NCI-H1417 (cell line): ENCODE measurements around the gene RPS19BP1.

Source experiments
- DNase-seq, 3 experiments: peaks; one replicate each; lab custom pipeline; 2025; lab: John Stamatoyannopoulos, UW

The RPS19BP1 gene

DNA sequence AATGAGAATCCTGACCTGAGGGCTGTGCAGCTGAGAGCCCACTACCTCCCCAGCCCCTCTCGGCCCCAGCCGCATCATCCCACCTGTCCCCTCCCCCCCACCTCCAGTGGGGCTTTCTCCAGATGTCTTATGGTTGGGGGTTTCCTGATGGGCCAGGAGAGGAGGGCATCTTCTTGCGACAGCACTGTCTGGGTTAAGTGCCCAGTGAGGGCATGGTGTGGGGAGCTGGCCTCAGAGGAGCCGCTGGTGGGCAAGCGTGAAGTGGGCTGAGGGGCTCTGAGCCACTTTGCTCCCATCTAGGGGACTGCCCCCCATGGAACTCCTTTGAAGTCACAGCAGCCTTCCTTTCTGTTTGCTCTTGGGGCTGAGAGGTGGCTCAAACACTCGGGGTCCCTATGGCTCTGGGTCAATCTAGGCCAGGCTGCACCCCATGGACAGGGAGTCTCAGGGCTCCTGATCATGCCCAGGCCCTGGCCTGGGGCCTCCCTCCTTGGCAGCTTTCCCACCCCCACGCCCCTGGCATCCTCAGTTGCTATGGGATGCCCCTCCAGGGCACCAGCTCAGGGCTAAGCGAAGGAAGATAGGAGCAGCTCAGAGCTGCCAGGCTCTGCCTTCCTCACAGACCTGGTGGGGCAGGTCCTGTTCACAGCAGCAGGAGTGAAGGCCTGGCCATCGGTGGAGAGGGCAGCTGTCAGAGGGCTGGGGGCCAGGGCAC, 41.4 kb downstream of the RPS19BP1 start:
- DNase-seq: no peak

DNA sequence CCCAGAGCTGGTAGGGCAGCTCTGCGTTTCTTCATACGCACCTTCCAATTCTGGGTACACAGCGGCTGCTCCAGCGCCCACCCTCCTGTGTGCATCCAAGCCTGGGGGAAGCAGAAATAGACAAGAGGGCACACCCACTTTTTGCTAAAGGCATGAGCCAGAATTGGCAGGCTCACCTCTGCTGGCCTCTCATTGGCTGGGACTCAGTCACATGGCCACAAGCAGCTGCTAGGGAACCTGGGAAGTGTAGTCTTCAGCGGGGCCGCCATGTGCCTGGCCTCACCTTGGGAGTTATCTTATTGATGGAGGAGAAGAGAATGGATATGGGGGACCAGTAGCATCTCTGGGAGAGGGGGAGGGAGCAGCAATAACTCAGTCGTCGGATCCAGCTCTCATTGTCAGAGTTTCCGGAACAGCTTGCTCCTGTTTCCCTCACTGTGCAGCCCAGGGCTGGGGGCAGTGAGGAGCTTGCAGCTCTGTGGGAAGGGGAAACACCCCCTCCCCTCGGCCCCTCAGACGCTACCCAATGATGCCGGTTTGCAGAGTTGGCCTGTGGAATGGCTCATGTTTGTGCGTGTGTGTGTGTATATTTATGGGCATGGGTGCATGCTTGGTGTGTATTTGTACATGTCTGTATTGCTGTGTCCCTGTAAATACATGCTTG, 42.3 kb downstream of the RPS19BP1 start:
- peak; percentile 4 to 67 (median 25) for DNase-seq

DNA sequence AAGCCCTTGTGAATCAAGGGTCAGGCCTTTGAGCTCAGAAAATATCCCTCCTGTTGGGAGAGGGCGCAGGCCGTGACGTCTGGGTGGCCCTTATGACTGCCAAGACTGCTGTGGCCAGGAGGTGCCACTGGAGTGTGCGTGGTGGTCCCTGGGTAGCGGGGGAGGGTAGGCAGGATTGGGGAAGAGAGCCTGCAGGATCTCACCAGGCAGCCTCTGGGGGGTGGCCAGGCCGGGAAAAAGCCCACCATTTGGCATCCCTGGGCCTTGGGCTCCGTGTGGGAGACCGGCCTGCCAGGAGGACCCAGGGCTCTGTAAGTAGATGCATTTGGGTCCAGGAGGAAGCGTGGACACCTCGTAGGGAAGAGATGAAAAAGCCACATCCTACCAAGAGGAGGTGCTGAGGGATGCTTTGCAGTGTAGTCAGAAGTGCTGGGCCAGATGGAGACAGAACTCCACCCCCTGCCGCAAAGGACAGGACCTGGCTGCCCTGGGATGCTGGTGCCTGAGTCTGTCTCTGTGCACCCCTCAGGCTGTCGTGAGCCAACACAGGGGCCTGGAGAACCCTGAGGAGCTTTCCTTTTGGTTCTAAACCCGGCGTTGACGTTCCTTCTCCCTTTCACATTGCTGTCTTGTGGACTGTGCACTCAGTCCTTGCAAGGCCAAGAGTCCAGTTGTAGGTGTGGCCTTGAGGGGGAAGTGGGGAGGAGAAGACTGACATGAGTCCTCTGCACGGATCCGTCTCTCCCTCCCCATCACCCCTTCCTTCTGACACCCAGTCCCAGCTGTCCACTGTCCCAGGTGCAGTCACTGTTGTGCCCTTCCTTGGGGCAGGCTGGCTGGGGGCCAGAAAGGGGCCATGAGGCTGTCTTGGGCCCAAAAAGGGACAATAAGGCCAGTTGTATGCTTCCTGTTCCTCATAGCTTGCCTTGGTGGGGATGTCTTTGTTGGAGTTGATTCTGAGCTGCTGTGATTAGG, 43.2 kb downstream of the RPS19BP1 start:
- DNase-seq: no peak

GRCh38 chr22:39488563-39489083, 43.9 kb downstream of the RPS19BP1 start:
- DNase-seq: no peak

- no peak for DNase-seq
Observed at GRCh38 chr22:39487826-39488520, 44.6 kb downstream of the RPS19BP1 start.

DNA sequence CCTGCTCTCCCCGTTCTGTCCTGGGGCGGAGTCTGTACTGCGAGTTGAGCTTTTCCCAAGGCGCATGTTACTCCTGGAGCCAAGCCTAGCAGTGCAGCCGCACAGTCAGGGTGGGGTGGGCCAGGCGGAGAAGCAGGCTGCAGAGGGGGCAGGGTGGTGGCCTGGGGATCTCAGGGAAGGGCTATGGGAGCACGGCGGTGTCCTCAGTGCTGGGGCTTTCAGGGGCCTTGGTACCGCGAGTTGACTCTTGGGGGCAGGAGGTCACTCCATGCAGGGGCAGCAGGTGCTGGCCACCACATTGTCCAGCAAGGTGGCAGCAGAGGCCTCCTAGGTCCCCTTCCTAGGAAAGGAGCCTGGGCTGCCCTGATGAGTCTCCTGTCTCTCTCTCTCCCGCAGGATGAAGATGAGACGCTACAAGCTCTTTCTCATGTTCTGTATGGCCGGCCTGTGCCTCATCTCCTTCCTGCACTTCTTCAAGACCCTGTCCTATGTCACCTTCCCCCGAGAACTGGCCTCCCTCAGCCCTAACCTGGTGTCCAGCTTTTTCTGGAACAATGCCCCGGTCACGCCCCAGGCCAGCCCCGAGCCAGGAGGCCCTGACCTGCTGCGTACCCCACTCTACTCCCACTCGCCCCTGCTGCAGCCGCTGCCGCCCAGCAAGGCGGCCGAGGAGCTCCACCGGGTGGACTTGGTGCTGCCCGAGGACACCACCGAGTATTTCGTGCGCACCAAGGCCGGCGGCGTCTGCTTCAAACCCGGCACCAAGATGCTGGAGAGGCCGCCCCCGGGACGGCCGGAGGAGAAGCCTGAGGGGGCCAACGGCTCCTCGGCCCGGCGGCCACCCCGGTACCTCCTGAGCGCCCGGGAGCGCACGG, 45.4 kb downstream of the RPS19BP1 start:
- DNase-seq: no peak

- DNase-seq: no peak
Observed at GRCh38 chr22:39482768-39483167, 49.8 kb downstream of the RPS19BP1 start.

DNA sequence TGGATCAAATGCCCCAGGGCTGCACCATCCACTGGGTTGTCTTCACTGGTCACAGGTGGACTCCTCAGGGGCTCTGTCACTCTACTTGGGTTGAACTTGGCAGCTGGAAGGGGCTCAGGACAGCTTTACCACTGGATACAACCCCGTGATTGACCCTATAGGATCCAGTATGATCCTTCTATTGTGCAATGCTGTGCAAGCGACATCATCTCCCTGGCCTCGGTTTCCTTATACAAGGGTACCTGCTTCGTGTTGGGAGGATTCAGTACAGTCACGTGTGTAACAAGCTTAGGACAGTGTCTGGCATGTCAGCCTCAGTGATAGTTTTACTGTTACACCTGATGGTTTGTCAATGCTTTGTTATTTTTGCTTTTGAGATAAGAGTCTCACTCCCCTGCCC, 51.0 kb downstream of the RPS19BP1 start:
- DNase-seq: no peak

DNA sequence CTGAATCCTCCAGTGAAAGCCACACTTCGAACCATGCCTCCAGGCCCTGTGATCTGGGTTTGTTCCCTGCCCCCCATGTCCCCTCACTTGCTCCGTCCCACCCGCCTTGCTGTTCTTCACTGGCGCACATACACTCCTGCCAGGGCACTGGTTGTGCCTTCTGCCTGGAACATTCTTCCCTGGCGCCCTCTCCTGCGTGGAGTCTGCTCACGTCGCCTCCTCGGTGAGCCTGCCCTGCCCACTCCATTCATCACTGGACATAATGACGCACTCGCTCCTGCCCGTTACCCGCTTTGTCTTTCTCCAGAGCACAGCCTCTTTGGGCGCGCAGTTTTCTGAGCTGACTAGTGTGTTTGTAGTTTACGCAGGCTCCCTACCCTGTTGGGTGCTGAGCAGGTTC, 51.5 kb downstream of the RPS19BP1 start:
- no peak for DNase-seq

GRCh38 chr22:39480557-39480956, 52.0 kb downstream of the RPS19BP1 start:
- no peak for DNase-seq

DNA sequence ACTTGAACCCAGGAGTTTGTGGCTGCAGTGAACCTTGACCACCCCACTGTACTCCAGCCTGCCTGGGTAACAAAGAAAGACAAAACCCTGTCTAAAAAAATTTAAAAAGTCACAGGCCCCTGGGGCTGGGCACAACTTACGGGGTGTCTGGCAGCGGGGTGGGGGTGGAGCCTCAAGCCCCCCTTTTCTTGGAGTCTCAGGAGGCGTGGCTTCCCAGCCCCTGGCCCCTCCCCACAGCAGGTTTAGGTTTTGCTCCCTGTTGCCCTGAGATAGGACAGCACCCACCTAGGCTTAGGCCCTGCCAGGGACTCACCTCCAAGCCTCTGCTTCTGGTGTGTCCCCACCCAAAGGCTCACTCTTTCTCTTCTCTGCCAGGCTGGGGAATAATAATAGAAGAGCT, 53.3 kb downstream of the RPS19BP1 start:
- DNase-seq: no peak
